NCI-H69 (cell line): ENCODE data around the gene DNHD1.

Source experiments
- DNase-seq: peaks from one replicate; lab custom pipeline; 2025; lab: John Stamatoyannopoulos, UW

Gene DNHD1

DNA sequence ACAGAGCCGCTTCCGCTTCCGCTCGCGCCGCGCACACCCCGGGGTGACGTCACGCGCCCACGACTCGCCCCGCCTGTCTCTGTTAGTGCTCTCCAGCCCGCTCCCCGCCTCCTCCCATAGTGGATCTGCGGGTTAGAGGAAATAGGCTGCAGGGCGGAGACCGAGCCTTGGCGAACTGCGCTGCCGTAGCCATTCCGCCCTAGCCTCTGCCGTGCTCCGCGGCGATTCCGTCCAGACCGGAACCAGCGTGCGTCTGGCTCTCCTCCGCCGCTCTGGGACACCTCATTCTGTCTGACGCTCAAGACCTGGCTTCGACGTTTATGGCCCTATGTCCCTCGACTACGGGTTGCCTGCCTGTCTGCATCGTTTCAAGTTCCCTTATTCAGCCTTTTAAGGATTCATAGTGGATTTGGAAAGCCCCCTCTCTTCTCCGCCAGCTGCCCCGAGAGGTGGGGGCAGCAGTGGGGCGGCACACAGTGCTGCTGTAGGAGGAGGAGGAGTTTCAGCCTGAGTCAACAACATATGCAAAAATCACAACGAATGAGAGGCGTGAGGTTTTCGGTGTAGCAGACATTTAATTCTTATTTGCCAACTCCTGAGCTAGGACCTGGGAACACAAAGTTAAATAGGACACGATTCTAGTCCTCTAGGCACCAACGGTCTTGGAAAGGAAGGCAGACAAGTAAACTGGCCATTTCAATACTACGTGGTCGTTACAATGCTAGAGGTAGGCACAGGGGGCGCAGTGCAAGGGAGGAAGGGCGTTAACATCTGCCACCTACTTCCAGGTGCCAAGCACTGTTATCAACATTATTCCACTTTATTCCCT lies 115.3 kb downstream of the DNHD1 start, which contains the start of gene TAF10:
Gene TAF10 (minus strand): TSS at position 4 of the 829 bp plus-strand sequence. CDS start 27 bp downstream, outside the sequence.
- peak; percentile 98 for DNase-seq

DNA sequence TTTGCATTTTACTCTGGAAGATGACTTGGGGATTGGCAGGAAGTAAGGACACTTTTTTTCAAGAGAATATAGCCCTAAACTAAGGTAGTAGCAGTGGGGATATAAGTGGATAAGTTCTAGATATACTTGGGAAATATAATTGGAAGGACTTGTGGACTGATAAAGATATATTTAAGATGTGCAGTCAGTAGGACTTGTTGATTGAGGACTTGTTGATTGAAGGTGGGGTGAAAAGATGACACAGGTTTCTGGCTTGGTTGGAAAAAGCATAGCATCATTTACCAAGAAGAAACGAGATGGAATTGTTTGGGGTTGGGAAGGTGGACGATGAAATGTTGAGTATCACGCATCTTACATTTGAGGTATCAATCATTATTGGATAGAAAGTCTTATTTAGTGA lies 116.4 kb downstream of the DNHD1 start:
- no peak for DNase-seq

DNA sequence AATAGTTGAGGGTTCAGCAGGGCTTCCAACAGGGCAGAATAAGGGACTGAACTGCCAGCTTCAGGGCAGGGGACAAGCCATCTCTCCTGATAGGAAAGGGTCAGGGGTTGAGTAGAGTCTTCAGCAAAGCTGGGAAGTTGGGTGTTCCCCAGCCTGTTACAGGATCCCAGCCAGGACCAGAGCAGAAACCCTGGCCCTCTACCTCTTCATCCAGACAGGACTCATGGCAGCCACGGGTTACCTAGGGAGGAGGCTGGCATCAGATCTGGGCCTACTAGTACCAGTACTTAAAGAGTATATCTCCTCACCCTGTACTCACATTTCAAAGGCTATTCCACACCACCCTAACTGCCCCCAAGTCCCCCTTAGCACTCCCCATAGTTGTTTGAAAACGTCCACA lies 117.4 kb downstream of the DNHD1 start:
- DNase-seq, result no peak

DNA sequence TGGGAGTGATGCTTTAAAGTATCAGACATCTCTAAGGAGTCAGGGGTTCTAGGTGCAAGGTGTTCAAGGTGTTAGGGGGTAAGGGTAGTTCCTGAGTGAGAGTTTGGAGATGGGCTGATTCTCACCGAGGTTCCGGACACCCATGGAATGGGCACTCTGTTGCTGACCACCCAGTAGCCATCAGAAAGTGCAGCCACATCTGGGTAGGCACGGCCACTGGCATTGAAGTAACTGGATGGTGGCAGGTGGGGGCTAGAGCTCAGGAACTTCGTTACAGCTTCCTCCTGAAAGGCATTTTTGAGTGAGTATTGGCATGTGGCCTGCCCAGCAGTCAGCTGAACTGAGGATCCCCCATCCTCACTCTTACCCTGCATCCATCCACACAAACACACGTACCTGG lies 118.0 kb downstream of the DNHD1 start:
- no peak for DNase-seq

DNA sequence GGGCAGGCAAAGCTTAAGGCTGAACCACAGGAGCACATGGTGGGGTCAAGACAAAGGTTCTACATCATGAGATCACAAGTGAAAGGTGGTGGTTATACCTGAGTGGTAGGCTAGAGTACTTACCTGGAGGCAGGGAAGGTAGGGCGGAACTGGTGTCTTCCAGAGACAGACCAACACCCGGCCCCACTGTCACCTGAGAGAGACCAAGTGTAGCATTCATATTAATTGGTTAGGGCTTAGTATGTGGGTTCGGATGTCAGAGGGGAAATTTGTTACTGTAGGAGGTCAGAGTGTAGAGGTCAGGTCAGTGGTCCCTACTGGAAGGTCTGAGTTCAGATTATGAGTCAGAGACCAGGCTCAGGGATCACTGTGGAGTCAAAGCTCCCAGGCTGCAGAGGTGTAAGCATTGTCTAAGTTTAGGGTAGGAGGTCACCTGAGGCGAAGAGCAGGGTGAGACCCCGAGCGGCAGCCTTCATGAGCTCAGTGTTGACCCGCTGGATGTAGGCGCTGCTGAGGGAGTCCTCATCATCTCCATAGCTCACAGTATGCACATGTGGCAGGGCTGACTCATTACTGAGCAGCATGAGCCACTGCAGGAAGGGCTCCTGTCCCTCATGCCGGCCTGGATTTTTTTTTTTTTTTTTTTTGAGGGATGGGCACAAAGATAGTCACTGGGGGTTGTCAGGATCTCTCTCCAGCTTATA lies 119.0 kb downstream of the DNHD1 start:
- no peak for DNase-seq

DNA sequence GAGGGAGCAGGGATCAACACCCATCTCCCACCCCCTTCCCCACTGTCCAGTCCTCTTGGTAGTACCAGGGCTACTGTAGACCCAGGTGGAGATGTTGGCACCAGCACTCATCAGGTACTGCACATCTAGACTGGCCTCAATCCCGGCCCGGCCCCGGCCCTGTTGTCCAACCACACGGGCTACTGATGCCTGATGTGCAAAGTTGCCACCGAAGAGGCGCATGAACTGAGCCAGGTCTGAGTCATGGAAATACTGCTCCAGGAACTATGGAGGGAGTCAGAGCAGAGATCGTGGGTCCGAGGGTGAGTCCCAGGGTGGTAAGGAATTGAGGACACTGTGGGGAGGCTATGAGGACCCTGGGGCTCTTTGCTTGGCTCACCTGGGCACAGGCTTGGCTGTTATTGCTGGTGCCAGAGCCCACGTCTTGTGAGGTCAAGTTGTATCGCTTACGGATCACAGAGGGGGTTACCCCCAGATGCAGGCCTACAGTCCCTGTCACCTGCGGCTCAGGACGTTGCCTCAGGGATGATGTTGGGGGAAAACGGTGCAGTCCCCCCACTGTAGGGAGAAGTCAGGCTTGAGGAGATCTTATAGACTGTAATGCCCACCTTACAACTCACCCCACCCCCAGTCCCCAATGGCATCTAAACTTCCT lies 119.6 kb downstream of the DNHD1 start:
- DNase-seq, result no peak

DNA sequence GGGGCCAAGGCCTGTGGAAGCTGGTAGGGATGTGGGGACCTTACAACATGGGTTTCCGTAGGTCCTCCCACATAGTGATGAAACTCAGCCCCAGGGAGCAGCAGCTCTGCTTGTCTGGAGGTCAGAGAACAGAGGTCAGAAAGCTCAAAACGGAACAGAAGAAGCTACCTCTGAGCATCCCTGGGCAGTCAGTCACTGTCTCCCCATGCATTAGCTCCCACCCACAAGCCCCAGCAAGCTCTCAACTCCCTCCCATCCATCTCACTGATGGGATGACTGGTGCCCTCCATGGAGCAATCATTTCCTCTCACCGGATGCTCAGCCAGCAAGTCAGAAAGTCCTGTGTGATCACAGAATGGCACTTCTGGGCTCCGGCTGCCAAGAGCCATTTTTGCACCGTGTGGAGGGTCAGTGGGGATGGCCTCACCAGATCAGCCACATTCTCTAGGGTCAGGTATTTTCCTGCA lies 120.3 kb downstream of the DNHD1 start:
- DNase-seq, result no peak

DNA sequence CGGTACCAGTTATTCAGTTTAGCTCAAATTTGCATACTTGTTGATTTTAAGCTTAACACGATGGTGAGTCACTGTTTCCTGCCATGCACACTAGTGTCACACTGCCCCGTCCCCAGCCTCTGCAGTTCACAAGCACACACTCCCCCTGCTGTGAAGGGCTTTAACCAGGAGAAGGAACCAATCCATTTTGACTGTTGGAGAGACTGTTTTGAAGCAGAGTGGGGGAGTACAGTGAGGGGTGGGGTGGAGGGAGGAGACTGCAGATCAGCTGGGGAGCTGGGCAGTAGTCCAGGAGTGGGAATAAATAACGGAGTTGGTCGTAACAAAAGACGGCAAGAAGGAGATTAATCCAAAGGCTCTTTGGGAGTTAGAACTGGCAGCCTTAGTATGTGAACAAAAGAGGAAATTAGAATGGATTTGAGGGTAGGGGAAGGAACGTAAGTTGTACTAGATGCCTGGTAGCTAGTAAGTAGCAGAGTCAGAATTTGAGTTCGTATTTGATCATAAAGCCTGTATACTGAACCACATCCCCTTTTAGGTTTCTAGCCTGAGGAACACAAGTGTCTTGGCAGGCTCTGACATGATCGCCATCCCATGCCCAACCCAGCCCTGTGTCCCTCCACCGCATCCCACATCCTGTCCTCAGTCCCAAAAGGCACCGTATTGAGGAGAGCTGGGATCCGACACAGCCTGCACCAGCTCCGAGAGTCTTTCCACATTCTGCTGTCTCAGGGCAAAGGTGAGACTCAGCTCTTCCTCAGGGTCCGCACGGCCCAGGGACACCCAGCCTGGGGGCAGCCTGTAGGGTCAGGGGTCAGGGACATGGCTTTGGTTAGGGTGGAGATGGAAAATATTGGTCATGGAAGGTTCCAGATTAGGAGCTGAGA lies 121.3 kb downstream of the DNHD1 start:
- peak; percentile 33 for DNase-seq

DNA sequence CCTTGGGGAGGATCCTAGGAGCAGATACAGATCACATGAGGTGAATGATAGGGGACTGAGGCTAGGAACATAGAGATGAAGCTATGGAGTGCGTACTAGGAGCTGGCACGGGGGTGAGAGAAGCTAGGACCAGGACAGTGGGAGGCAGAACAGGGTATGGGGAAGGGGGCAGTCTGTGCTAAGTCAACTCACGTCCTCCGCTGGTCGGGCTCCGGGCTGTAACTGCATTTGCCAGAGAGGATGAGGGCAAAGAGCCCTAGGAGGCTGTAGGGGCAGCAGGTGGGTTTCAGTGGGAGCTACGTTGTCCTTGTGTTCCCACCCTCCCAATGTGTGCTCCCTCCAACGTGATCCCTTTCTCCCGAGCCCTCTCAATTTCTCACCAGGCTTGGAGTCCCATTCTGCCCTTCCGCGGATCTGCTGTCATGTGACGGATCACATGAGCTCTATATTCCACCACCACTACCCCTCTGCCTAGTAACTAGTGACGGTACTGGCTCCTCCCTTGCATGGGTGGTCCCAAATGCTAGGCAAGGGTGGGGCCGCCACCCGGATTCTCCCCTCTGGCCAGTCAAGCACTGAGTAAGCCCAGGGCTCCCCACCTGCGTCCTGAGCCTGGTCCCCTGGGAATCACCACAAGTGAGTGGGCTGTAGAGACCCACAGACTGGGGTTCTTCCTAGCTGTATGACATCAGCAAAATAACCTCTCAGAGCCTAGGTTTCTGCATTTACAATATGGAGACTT lies 122.1 kb downstream of the DNHD1 start, which contains the start of gene TPP1:
Gene TPP1 (minus strand): TSS at position 419 of the 742 bp plus-strand sequence. CDS start 22 bp downstream, at position 397.
- DNase-seq, result peak; percentile 97

DNA sequence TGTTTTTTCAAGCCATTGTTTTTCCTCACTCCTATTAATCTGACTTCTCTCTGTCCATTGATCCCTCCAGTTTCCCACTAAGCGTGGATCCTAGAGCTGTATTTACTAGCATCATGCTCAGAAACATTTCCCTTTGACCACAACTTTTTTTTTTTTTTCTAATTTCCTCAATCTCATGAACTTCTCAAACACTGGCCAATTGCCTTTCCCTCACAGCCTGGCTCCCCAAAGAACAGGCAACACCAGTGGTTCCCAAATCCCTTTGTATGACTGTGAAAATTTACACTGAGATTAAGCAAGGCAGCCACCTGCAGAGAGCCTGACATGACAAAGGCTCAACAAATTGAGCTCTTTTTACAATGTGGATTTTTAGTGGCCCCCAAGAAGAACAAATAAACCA lies 123.6 kb downstream of the DNHD1 start:
- DNase-seq, result no peak
